Parathyroid adenoma (tissue), 2 donors: ENCODE data around the gene ZDHHC4.

Source experiments
- H2AFZ ChIP-seq: fragments of 300-600 bp; sonication (generic); one replicate; pipeline ENCODE4 v1.7.0; 2017; ENCODE audit warnings: antibody characterized with exemption, mild to moderate bottlenecking
- H3K27ac ChIP-seq: fragments of 300-600 bp; sonication (generic); one replicate; pipeline ENCODE4 v1.7.0; 2017
- H3K27me3 ChIP-seq: fragments of 300-600 bp; sonication (generic); one replicate; pipeline ENCODE4 v1.7.0; 2017; ENCODE audit warnings: low read length; ENCODE audit not compliant: control insufficient read depth, insufficient read depth
- H3K36me3 ChIP-seq: fragments of 300-600 bp; sonication (generic); one replicate; pipeline ENCODE4 v1.7.0; 2017; ENCODE audit warnings: low read length; ENCODE audit not compliant: control insufficient read depth, insufficient read depth
- H3K4me1 ChIP-seq: fragments of 300-600 bp; sonication (generic); one replicate; pipeline ENCODE4 v1.7.0; 2017; ENCODE audit warnings: control low read depth
- H3K4me2 ChIP-seq: fragments of 300-600 bp; sonication (generic); one replicate; pipeline ENCODE4 v1.7.0; 2017; ENCODE audit warnings: low read length
- H3K4me3 ChIP-seq: fragments of 300-600 bp; sonication (generic); one replicate; pipeline ENCODE4 v1.7.0; 2017; ENCODE audit warnings: low read depth, low read length
- H3K79me2 ChIP-seq: fragments of 300-600 bp; sonication (generic); one replicate; pipeline ENCODE4 v1.7.0; 2017; ENCODE audit warnings: control low read depth
- H3K9ac ChIP-seq: fragments of 300-600 bp; sonication (generic); one replicate; pipeline ENCODE4 v1.7.0; 2017; ENCODE audit warnings: mild to moderate bottlenecking
- H3K9me3 ChIP-seq: fragments of 300-600 bp; sonication (generic); one replicate; pipeline ENCODE4 v1.7.0; 2017; ENCODE audit warnings: low read length; ENCODE audit not compliant: control insufficient read depth
- CTCF ChIP-seq: fragments of 300-600 bp; sonication (generic); IDR thresholded peaks from one replicate; pipeline ENCODE4 v1.7.0; 2017; ENCODE audit warnings: antibody characterized with exemption, mild to moderate bottlenecking
- donor health status: primary hyperparathyroidism.

Gene ZDHHC4

DNA sequence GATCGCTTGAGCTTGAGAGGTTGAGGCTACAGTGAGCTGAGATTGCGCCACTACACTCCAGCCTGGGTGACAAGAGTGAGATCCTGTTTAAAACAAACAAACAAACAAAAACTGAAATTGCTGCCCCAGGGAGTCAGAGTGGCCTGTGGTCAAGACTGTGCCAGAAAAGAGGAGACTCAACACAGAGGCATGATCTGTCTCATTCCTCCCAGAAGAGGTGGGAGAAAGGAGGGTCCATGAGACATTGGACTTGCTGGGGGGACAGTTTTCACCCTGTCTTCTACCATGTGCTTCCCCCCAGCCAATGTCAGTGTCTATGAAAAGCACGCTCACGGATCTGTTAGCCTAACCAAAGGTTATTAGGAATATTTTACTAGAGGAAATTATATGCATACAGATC, 41.4 kb downstream of the ZDHHC4 start:
- no peak for TF ChIP-seq CTCF
- Histone ChIP-seq H3K4me1 (peaks cover 2% of the 10 kb centered on the region), H2AFZ (no peak overlapping the region), H3K36me3 (no peaks in the 10 kb centered on the region), H3K4me3 (no peak overlapping the region), H3K9me3 (no peaks in the 10 kb centered on the region), H3K79me2 (no peaks in the 10 kb centered on the region), H3K4me2 (no peak overlapping the region), H3K27ac (no peak overlapping the region), H3K9ac (no peak overlapping the region), H3K27me3 (no peaks in the 10 kb centered on the region)

GRCh38 chr7:6619961-6620360, 42.7 kb downstream of the ZDHHC4 start:
- Histone ChIP-seq H3K27me3 (no peaks in the 10 kb centered on the region), H3K4me2 (no peak overlapping the region), H3K27ac (no peak overlapping the region), H3K36me3 (no peaks in the 10 kb centered on the region), H3K4me1 (peaks cover 2% of the 10 kb centered on the region), H3K79me2 (no peaks in the 10 kb centered on the region), H3K4me3 (no peak overlapping the region), H3K9me3 (no peaks in the 10 kb centered on the region), H3K9ac (no peak overlapping the region), H2AFZ (no peak overlapping the region)
- no peak for TF ChIP-seq CTCF

DNA sequence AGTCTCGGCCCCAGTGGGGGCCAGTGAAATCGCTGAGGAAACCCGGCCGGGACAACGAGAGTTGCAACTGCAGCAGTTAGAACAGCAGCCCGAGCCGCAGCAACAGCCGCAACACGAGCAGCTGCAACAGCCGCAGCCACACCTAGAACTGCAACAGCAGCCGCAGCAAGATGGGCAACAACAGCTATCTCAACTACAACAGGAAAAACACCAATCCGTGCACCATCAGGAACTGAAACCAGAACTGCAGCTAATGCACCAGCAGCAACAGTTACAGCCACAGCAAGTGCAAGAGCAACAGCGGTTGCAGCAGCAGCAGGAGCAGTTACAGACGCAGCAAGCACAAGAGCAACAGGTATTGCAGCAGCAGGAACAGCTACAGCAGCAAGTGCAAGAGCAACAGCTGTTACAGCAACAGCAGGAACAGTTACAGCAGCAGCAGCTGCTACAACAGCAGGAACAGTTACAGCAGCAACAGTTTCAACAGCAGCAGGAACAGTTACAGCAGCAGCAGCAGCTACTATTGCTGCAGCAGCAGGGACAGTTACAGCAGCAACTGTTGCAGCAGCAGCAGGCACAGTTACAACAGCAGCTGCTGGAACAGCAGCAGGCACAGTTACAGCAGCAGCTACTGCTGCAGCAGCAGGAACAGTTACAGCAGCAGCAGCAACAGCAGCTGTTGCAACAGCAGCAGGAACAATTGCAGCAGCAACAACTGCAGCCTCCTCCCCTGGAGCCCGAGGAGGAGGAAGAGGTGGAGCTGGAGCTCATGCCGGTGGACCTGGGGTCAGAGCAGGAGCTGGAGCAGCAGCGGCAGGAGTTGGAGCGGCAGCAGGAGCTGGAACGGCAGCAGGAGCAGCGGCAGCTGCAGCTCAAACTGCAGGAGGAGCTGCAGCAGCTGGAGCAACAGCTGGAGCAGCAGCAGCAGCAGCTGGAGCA, 44.2 kb downstream of the ZDHHC4 start:
- Histone ChIP-seq H3K79me2 (no peaks in the 10 kb centered on the region), H3K27ac (no peak overlapping the region), H2AFZ (no peak overlapping the region), H3K4me3 (no peak overlapping the region), H3K9ac (no peak overlapping the region), H3K27me3 (no peaks in the 10 kb centered on the region), H3K4me2 (no peak overlapping the region), H3K4me1 (no peaks in the 10 kb centered on the region), H3K36me3 (no peaks in the 10 kb centered on the region), H3K9me3 (no peaks in the 10 kb centered on the region)
- no peak for TF ChIP-seq CTCF

DNA sequence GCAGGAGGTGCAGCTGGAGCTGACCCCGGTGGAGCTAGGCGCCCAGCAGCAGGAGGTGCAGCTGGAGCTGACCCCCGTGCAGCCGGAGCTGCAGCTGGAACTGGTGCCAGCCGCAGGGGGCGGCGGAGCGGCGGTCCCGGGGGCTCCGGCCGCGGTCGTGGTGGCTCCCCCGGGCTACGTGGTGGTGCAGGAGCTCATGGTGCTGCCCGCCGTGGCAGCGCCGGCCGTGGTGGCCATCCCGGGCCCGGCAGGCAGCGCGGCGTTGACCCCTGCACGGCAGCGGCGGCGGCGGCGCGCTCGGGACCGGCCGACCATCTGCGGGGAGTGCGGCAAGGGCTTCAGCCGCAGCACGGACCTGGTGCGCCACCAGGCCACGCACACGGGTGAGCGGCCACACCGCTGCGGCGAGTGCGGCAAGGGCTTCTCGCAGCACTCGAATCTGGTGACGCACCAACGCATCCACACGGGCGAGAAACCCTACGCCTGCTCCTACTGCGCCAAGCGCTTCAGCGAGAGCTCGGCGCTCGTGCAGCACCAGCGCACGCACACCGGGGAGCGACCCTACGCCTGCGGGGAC, 45.0 kb downstream of the ZDHHC4 start:
- H3K27ac ChIP-seq, result no peak overlapping the region
- H2AFZ ChIP-seq, result no peak overlapping the region
- H3K9me3 ChIP-seq, result no peaks in the 10 kb centered on the region
- no peaks in the 10 kb centered on the region for H3K36me3 ChIP-seq
- H3K4me1 ChIP-seq, result no peaks in the 10 kb centered on the region
- H3K27me3 ChIP-seq, result no peaks in the 10 kb centered on the region
- no peak for TF ChIP-seq CTCF
- H3K4me3 ChIP-seq, result no peak overlapping the region
- no peak overlapping the region for H3K9ac ChIP-seq
- H3K79me2 ChIP-seq, result no peaks in the 10 kb centered on the region
- H3K4me2 ChIP-seq, result no peak overlapping the region
